GM13977 (cell line): ENCODE data around the gene LRPPRC.

ENCODE experiments used
- DNase-seq: peaks from one replicate; pipeline ENCODE4 v3.0.0; 2012; ENCODE audit warnings: low spot score
- in situ Hi-C: fragments of 300-500 bp; cut with MboI; formaldehyde crosslinking; loops from one replicate; pipeline ENCODE4 v1.12.0; 2022; ENCODE audit warnings: low sequenced_read_pairs, low pct_unique_long_range_greater_than_20kb, mixed read lengths, inconsistent platforms; ENCODE audit not compliant: unreplicated experiment
- TF ChIP-seq, protein P1 (sequence below): IDR thresholded peaks from 2 replicates; pipeline ENCODE4 v1.5.1; 2012; ENCODE audit warnings: mild to moderate bottlenecking, control low read depth; ENCODE audit not compliant: insufficient read depth; ENCODE audit errors: extremely low read depth, missing control alignments

LRPPRC gene

DNA sequence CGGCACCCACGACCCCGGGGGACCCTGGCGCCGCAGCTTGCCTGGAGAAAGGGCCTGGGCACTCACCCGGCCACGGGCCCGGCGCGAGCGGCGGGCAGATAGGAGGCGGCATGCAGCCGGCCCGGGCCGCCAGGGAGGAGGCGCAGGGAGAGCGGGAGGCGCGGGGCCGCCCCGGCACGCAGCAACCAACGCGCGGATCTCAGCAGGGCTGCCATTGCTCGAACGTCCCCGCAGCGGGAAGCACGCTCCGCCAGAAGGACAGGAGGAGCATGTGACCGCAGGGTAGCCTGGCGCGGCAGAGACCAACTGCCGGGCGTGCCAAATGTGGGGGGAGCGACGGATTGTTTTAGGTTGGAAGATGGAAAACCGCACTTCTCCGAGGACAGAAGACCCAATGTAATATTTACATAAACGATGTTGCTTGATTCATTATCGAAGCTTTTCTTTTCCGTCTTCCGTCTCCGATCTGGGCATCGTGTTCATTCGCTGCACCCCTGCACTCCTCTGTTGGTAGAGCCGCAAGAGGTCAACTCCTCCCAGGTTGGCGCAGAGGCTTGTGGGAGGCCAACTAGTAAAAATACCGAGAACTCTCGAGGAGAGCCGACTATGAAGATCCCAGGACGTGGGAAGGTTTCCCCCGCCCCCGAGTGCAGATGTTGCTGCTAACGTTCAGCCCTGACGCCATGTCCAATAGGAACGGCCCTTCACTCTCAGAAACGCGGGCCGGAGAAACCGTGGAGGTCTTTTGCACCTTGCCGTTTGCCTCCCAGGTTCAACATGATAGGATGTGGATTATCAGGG lies at the start of gene LRPPRC:
TSS of gene LRPPRC (minus strand) at position 257 of the 801 bp plus-strand sequence. CDS start at position 215, 42 bp downstream.
- TF ChIP-seq, protein P1, sequence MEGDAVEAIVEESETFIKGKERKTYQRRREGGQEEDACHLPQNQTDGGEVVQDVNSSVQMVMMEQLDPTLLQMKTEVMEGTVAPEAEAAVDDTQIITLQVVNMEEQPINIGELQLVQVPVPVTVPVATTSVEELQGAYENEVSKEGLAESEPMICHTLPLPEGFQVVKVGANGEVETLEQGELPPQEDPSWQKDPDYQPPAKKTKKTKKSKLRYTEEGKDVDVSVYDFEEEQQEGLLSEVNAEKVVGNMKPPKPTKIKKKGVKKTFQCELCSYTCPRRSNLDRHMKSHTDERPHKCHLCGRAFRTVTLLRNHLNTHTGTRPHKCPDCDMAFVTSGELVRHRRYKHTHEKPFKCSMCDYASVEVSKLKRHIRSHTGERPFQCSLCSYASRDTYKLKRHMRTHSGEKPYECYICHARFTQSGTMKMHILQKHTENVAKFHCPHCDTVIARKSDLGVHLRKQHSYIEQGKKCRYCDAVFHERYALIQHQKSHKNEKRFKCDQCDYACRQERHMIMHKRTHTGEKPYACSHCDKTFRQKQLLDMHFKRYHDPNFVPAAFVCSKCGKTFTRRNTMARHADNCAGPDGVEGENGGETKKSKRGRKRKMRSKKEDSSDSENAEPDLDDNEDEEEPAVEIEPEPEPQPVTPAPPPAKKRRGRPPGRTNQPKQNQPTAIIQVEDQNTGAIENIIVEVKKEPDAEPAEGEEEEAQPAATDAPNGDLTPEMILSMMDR, result no peak
- peak; percentile 96 for DNase-seq
- in situ Hi-C loops, result no loop called here

DNA sequence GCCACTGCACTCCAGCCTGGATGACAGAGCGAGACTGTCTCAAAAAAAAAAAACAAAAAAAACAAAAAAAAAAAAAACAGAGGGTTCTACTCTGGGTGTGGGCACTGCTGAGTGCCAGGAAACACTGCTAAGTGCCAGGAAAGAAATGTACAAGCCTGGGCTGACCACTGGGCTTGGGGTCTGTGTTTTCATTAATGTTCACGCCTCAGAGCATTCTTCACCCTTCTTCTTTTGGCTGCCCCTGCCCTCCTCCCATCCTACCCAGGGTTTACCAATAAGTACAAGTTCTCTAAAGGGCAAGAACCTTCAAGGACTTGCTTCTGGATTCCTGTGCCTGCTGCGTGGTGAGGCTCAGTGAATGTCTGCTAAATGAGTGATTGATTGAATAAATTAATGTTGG lies 49.3 kb upstream of the LRPPRC start:
- TF ChIP-seq, protein P1, result no peak
- in situ Hi-C loops, result no loop called here
- no peak for DNase-seq

DNA sequence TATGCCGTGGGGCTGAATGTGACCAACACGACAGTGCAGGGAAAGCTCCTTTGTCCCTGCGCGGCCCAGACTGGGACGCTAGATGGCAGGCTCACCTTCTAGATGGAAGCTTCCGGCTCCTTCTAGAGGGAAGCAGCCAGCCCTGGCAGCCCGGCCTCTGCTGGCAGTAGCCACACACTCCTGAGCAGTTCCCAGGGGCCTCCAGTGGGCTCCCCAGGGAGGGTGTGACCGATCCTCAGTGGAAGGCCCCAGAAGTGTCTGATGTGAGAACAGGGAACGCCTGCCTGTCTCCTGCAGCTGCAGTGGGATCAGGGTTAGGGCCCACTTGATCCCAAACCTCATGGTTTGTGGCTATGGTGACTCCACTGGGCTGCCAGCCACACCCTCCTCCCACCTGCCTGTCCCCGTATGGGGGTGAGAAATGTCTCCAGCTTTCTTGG lies 48.5 kb upstream of the LRPPRC start:
- DNase-seq, result peak; percentile 83
- in situ Hi-C loops, result no loop called here
- TF ChIP-seq, protein P1, result peak; percentile 94

DNA sequence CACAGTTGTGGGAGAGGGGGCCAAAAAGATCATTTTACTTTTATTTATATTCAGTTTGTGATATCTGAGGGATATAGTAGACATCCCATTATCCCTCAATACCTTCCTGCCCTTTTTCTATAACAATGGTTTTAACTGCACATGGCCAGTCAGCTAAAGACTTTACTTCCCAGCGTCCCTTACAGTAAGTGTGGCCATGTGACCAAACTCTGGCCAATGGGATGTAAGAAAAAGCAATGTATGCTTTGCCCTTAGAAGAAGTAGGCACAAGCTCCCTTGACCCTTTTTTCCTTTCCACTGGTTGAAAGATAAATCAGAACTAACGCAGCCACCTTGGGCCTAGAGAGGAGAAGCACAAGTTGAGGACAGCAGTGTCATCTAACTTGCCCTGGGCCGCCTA lies 44.6 kb upstream of the LRPPRC start:
- no peak for DNase-seq
- in situ Hi-C loops, result no loop called here
- TF ChIP-seq, protein P1, result no peak

DNA sequence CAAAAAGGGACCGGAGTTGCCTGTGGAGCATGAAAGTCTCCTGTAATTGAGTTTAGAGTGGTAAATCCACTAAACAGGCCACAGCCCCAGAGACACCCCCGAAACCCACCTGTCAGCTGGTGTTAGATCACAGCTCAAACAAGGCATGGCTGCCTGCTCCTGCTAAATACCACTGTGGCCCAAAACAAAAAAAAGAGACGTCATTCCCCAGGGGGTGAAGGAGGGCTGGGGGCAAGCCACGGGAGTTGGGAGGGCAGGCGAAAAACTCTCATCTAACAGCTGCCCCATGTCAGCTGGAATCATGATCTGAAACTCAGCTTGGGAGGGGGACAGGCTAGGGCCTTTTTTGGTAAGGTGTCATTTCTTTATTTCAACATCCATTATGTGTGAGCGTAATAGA lies 42.5 kb upstream of the LRPPRC start:
- TF ChIP-seq, protein P1, result no peak
- DNase-seq, result no peak
- in situ Hi-C loops, result no loop called here

DNA sequence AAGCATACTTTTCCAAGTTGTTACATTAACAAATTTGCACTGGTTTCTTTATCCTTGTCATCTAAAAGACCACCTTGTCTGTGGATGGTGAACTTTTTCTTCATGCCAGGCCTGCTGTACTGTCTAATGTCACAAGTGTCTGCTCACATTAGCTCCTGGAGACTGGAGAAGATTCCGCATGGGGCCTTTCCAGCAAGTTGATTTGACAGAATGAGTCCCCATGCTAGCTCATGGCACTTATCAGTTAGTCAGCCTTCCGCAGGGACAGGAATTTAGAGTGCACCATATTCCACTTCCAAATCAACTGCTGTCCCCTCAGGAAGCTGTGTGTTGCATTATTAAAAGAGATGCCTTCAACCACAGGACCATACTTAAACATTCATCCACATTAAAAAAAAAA lies 41.4 kb upstream of the LRPPRC start:
- TF ChIP-seq, protein P1, result no peak
- in situ Hi-C loops, result no loop called here
- DNase-seq, result no peak
